ENCODE results near the gene WNT10A.

GRCh38 chr2:218851286-218851685 is 29.4 kb upstream of the WNT10A start:
- TF ChIP-seq SETDB1 (IDR thresholded peaks at IDR 0.05; ENCODE audit: insufficient read length, low read length) (no peak), ZNF292 (tag by site-specific recombination; IDR thresholded peaks at IDR 0.05; ENCODE audit: borderline replicate concordance, low read depth) (no peak), PATZ1 (tag by site-specific recombination; IDR thresholded peaks at IDR 0.05) (no peak), ZNF214 (tag by site-specific recombination; IDR thresholded peaks at IDR 0.05; ENCODE audit: borderline replicate concordance) (no peak), ZNF747 (tag by site-specific recombination; IDR thresholded peaks at IDR 0.05) (no peak), ZNF449 (tag by site-specific recombination; IDR thresholded peaks at IDR 0.05) (no peak), ZNF248 (tag by site-specific recombination; IDR thresholded peaks at IDR 0.05) (no peak), ZNF580 (tag by site-specific recombination; IDR thresholded peaks at IDR 0.05) (no peak), ZBTB44 (tag by site-specific recombination; IDR thresholded peaks at IDR 0.05) (no peak), CTCF (tag by site-specific recombination; IDR thresholded peaks at IDR 0.05) (no peak), TCF7L2 (IDR thresholded peaks at IDR 0.05; ENCODE audit: borderline replicate concordance, low read depth, low read length) (no peak), INSM2 (tag by site-specific recombination; IDR thresholded peaks at IDR 0.05) (no peak), ZNF830 (tag by site-specific recombination; IDR thresholded peaks at IDR 0.05; ENCODE audit: low read depth) (no peak)
